Measurements from ENCODE around the gene PTPRN.

- TF ChIP-seq CTCF (IDR thresholded peaks at IDR 0.05; ENCODE audit: low read length), result peak; percentile 76
- no peak for TF ChIP-seq EZH2 (IDR thresholded peaks at IDR 0.05; ENCODE audit: borderline replicate concordance, low read length)
These were observed 43.3 kb upstream of the PTPRN start for GRCh38 chr2:219352448-219353023.
